GM12878 (cell line): ENCODE measurements around the gene PITPNM1. TPM values are rescaled to one million over a fixed set of nuclear protein-coding genes. Genes with fewer than 3 reads are reported as not detected.
A peak's percentile ranks its signal among the peaks of the same experiment; 100 is the strongest.

Experiments used
- ATAC-seq: fragments of 200-7000 bp; cut with Tn5 transposase; 3 replicates; pipeline ENCODE4 v1.9.1; 2020; ENCODE audit warnings: mild to moderate bottlenecking, moderate library complexity
- BruUV-seq: library from RNA; stranded (reverse); fragments of 400-500 nt; replicated peaks from 2 replicates; lab custom pipeline; 2021; lab: Mats Ljungman, UMichigan
- CTCF ChIA-PET: fragments of 300-600 bp; sonication (Branson Sonifier 250); formaldehyde crosslinking; extraction: SDS; loops from one replicate; lab custom pipeline; 2021; ENCODE audit warnings: inconsistent platforms; lab: Yijun Ruan, JAX
- POLR2A ChIA-PET: fragments of 350-600 bp; formaldehyde crosslinking; extraction: SDS; loops from one replicate; lab custom pipeline; 2021; ENCODE audit warnings: inconsistent platforms; lab: Charles Lee
- RAD21 ChIA-PET: fragments of 300-600 bp; sonication (Branson Sonifier 250); formaldehyde crosslinking; loops from one replicate; lab custom pipeline; 2023; ENCODE audit warnings: antibody characterized with exemption; ENCODE audit not compliant: unreplicated experiment; lab: Charles Lee
- SMC1A ChIA-PET: fragments of 300-600 bp; sonication (Branson Sonifier 250); formaldehyde crosslinking; loops from one replicate; lab custom pipeline; 2023; ENCODE audit not compliant: unreplicated experiment, uncharacterized antibody; lab: Charles Lee
- DNase-seq: peaks from one replicate; pipeline ENCODE4 v3.0.0-alpha.2; 2011; ENCODE audit warnings: low read depth, low spot score
- FAIRE-seq: peaks from 3 replicates; lab custom pipeline; 2011; peaks lifted over from hg19 to GRCh38; lab: Jason Lieb, UNC
- H2AFZ ChIP-seq: 2 replicates; pipeline ENCODE4 v1.6.0; 2011; ENCODE audit warnings: low read depth, low read length, control low read depth; ENCODE audit not compliant: control insufficient read depth
- H3K27ac ChIP-seq: 2 replicates; pipeline ENCODE4 v1.5.1; 2011; ENCODE audit warnings: control low read depth; ENCODE audit not compliant: control insufficient read depth, insufficient read depth
- H3K27me3 ChIP-seq, 2 experiments: replicated peaks in 1 of 2; 2 replicates each; pipeline versions ENCODE4 v1.6.0 to v1.6.1; 2011; ENCODE audit warnings: low read length in 1 of 2; ENCODE audit not compliant: control insufficient read depth in 2 of 2, insufficient read depth in 2 of 2
- H3K36me3 ChIP-seq, 2 experiments: 2 replicates each; pipeline ENCODE4 v1.5.1; 2011; ENCODE audit warnings: low read length in 1 of 2; ENCODE audit not compliant: control insufficient read depth in 2 of 2, insufficient read depth in 2 of 2
- H3K4me1 ChIP-seq: 2 replicates; pipeline ENCODE4 v1.6.1; 2011; ENCODE audit warnings: mild to moderate bottlenecking, low read length, moderate library complexity, mixed read lengths; ENCODE audit not compliant: control insufficient read depth, insufficient read depth
- H3K4me2 ChIP-seq: 2 replicates; pipeline ENCODE4 v1.6.0; 2011; ENCODE audit warnings: control low read depth; ENCODE audit not compliant: control insufficient read depth, insufficient read depth
- H3K4me3 ChIP-seq: fragments of 200-600 bp; sonication (generic); 2 replicates; pipeline ENCODE4 v1.5.1; 2016
- H3K79me2 ChIP-seq: 2 replicates; pipeline ENCODE4 v1.6.0; 2011; ENCODE audit warnings: low read length; ENCODE audit not compliant: control insufficient read depth, insufficient read depth
- H3K9ac ChIP-seq: 2 replicates; pipeline ENCODE4 v1.8.0; 2011; ENCODE audit warnings: low read length, control low read depth, mixed read lengths; ENCODE audit not compliant: control insufficient read depth, insufficient read depth
- H3K9me3 ChIP-seq: replicated peaks from 3 replicates; pipeline ENCODE4 v1.5.1; 2011; ENCODE audit warnings: mild to moderate bottlenecking, low read length; ENCODE audit not compliant: control insufficient read depth, insufficient read depth
- H4K20me1 ChIP-seq: 2 replicates; pipeline ENCODE4 v1.6.0; 2011; ENCODE audit not compliant: control insufficient read depth, insufficient read depth
- CREB1 ChIP-seq: IDR thresholded peaks from 2 replicates; pipeline ENCODE4 v1.6.1; 2012; ENCODE audit warnings: low read depth, mild to moderate bottlenecking, inconsistent platforms
- CUX1 ChIP-seq: IDR thresholded peaks from 2 replicates; pipeline ENCODE4 v1.6.1; 2012; ENCODE audit warnings: improper control_type of control experiment, low read depth, low read length; ENCODE audit not compliant: insufficient replicate concordance
- E2F8 ChIP-seq: fragments of 450-650 bp; IDR thresholded peaks from 2 replicates; pipeline ENCODE4 v1.6.1; 2018; ENCODE audit warnings: mild to moderate bottlenecking, low read depth, moderate library complexity; ENCODE audit not compliant: partially characterized antibody
- EGR1 ChIP-seq, 2 experiments: IDR thresholded peaks; 1 replicate in 1 of 2; 2 replicates in 1 of 2; pipeline ENCODE4 v1.6.1; 2011 to 2012; ENCODE audit warnings: low read depth in 2 of 2, low read length in 2 of 2, borderline replicate concordance in 1 of 2, mild to moderate bottlenecking in 1 of 2, moderate library complexity in 1 of 2
- EP300 ChIP-seq, 2 experiments: fragments of 150-350 bp in 1 of 2; IDR thresholded peaks; 2 replicates each; pipeline ENCODE4 v1.6.1; 2011 to 2012; ENCODE audit warnings: low read depth in 2 of 2, low read length in 2 of 2, borderline replicate concordance in 1 of 2, improper control_type of control experiment in 1 of 2, inconsistent platforms in 1 of 2; ENCODE audit not compliant: control insufficient read depth in 1 of 2
- MAX ChIP-seq: IDR thresholded peaks from 2 replicates; pipeline ENCODE4 v1.6.1; 2012; ENCODE audit warnings: low read depth, low read length, improper control_type of control experiment
- MYC ChIP-seq: IDR thresholded peaks from 2 replicates; pipeline ENCODE4 v1.6.1; 2011; ENCODE audit warnings: mild to moderate bottlenecking, low read length, moderate library complexity, inconsistent platforms; ENCODE audit not compliant: insufficient read depth, insufficient replicate concordance, insufficient read length, severe bottlenecking
- PAX5 ChIP-seq: IDR thresholded peaks from 2 replicates; pipeline ENCODE4 v1.6.1; 2011; ENCODE audit warnings: low read depth, low read length, borderline replicate concordance
- SKIL ChIP-seq: fragments of 450-650 bp; IDR thresholded peaks from 2 replicates; pipeline ENCODE4 v1.6.1; 2017; ENCODE audit warnings: mild to moderate bottlenecking, low read depth, inconsistent platforms; ENCODE audit not compliant: poor library complexity, severe bottlenecking
- TCF12 ChIP-seq: IDR thresholded peaks from 2 replicates; pipeline ENCODE4 v1.6.1; 2011; ENCODE audit warnings: low read depth, mild to moderate bottlenecking, low read length
- YY1 ChIP-seq: IDR thresholded peaks from 2 replicates; pipeline ENCODE4 v1.6.1; 2011; ENCODE audit warnings: low read depth, mild to moderate bottlenecking, low read length
- WGBS: methylation state at CpG from one replicate; pipeline ENCODE4 v1.1.6; 2016; ENCODE audit warnings: low lambda C conversion rate; ENCODE audit not compliant: insufficient replicate concordance, insufficient coverage; ENCODE audit errors: missing lambda C conversion rate; 5-methylcytosine and 5-hydroxymethylcytosine counted together
- in situ Hi-C: fragments of 300-500 bp; cut with MboI; formaldehyde crosslinking; loops from 9 replicates; pipeline ENCODE4 v1.14.3; 2018; ENCODE audit warnings: mixed read lengths
- intact Hi-C: fragments of 100-400 bp; cut with micrococcal nuclease; formaldehyde crosslinking; loops from one replicate; pipeline ENCODE4 v1.14.2; 2022; ENCODE audit not compliant: unreplicated experiment
- polyA plus RNA-seq, 11 experiments: library from polyadenylated mRNA; depleted of rRNA in 4 of 11; unstranded in 6 of 11; stranded (reverse) in 5 of 11; fragments of >200 nt; fragmentation: Nextera tagmentation in 4 of 11; fragmentation: Illumina TruSeq in 1 of 11; extraction: Ambion mirVana in 4 of 11; extraction: Trizol in 1 of 11; gene quantifications; 1 replicate in 1 of 11; 2 replicates in 10 of 11; pipeline versions ENCODE4 v1.2.1 to v1.2.3, GENCODE V29; 2011 to 2016; ENCODE audit warnings: inconsistent platforms in 2 of 11, missing spikeins in 2 of 11, low read depth in 1 of 11
- total RNA-seq, 4 experiments: library from RNA; depleted of rRNA in 3 of 4; stranded (reverse); fragments of >200 nt in 3 of 4; fragmentation: Illumina TruSeq in 1 of 4; extraction: Trizol in 1 of 4; gene quantifications; 2 replicates each; pipeline versions ENCODE4 v1.2.1 to v1.2.3, GENCODE V29; 2013 to 2021

PITPNM1 gene
- total and polyA plus RNA-seq, 10 of the 15 experiments (the other 5 are each of a cell fraction or from before 2014, with no cell fraction given), result 0.11 to 56.8 (median 16.5) TPM

- ChIA-PET CTCF (interaction anchor here (0.7 to 1.6 kb wide), 2 partner anchors 14 to 65 kb away, joined by 3 to 5 read pairs; no protein-coding TSS in a partner anchor), POLR2A (interaction anchor here (0.6 to 2.0 kb wide), 6 partner anchors 15 to 92 kb away, joined by 3 to 14 read pairs (median 4); partner anchors contain the start of genes POLD4, PPP1CA and TMEM134), SMC1A (interaction anchor here (0.8 to 2.4 kb wide), 4 partner anchors 9 to 29 kb away, joined by 3 to 12 read pairs (median 4); no protein-coding TSS in a partner anchor), RAD21 (interaction anchor here (1.0 to 1.9 kb wide), 2 partner anchors 40 to 44 kb away, joined by 5 read pairs; partner anchors contain the start of gene PPP1CA)
- DNase-seq (no peak), FAIRE-seq (no peak), ATAC-seq (no peak)
- Histone ChIP-seq H3K9ac (no peak overlapping the region; the same call in 1 of the 2 replicates), H3K27ac (peak overlapping the region; percentile 86), H4K20me1 (no peaks in the 10 kb centered on the region), H3K27me3 (no peaks in the 10 kb centered on the region), H3K4me3 (peak overlapping the region; percentile 76; the same call in 1 of the 2 replicates), H3K4me1 (peaks cover 32% of the 10 kb centered on the region), H2AFZ (no peak overlapping the region), H3K4me2 (peak overlapping the region; percentile 91), H3K79me2 (peaks cover 10% of the 10 kb centered on the region), H3K9me3 (no peaks in the 10 kb centered on the region), H3K36me3 (peaks cover 0 to 1% of the 10 kb centered on the region in 2 experiments; a peak in 2 of 4 replicates)
- BruUV-seq, result no TSS peak
- 85% methylated on average over 5 of the region's 5 CpGs for WGBS
- intact Hi-C loops, result no loop called here
- in situ Hi-C loops, result no loop called here
- TF ChIP-seq EGR1 (IDR thresholded peaks at IDR 0.05; ENCODE audit: borderline replicate concordance in 1 of 2, low read depth in 2 of 2, low read length in 2 of 2) (no peak), YY1 (no peak), MYC (no peak), SKIL (no peak), CREB1 (no peak), E2F8 (no peak), EP300 (IDR thresholded peaks at IDR 0.05; ENCODE audit: borderline replicate concordance in 1 of 2, control insufficient read depth in 1 of 2, low read depth in 2 of 2, low read length in 2 of 2) (no peak), PAX5 (no peak), CUX1 (no peak), MAX (no peak), TCF12 (no peak)
Measured at GRCh38 chr11:67445515-67445914, 59.6 kb downstream of the PITPNM1 start.
